Measurements from ENCODE around the gene MORF4L1. TPM values are rescaled to one million over a fixed set of nuclear protein-coding genes. Genes with fewer than 3 reads are reported as not detected.

The MORF4L1 gene
- total RNA-seq (2014; rRNA removed; shearing (Covaris generic)) (302 and 388 TPM in 2 replicates), polyA plus RNA-seq (2016; fragmentation: Nextera tagmentation; extraction: Ambion mirVana) (357 and 358 TPM in 2 replicates)

GRCh38 chr15:78872155-78872971, at the start of gene MORF4L1:
Gene MORF4L1, plus strand, starts transcription at chr15:78872890. Its CDS starts 128 bp downstream, at chr15:78873018.
- H3K36me3 ChIP-seq (ENCODE audit: low read depth): no peaks in the 10 kb centered on the region
- H3K79me2 ChIP-seq (ENCODE audit: insufficient read depth): peaks cover 42% of the 10 kb centered on the region
- peak within 1 kb of the TSS; percentile 92 for H3K4me2 ChIP-seq (ENCODE audit: unreplicated experiment)
- TF ChIP-seq EZH2 (IDR thresholded peaks at IDR 0.05; ENCODE audit: insufficient read depth, poor library complexity, severe bottlenecking): no peak
- TF ChIP-seq EZH2phosphoT487 (IDR thresholded peaks at IDR 0.05; ENCODE audit: insufficient read depth, low read depth): no peak
- H3F3A ChIP-seq (ENCODE audit: insufficient read depth): peaks cover 30% of the 10 kb centered on the region
- H2AFZ ChIP-seq: peak within 1 kb of the TSS; percentile 97
- DNase-seq: peak; percentile 98
- H3K9me2 ChIP-seq (ENCODE audit: insufficient read depth): no peaks in the 10 kb centered on the region
- H3K4me1 ChIP-seq (ENCODE audit: insufficient read depth): peaks cover 28% of the 10 kb centered on the region
- H3K9ac ChIP-seq: peak within 1 kb of the TSS; percentile 99
- no peaks in the 10 kb centered on the region for H3K9me3 ChIP-seq (ENCODE audit: low read depth)
- in situ Hi-C loops (cut with MboI): no loop called here
- H3K27ac ChIP-seq: peak within 1 kb of the TSS; percentile 99
- peaks cover 15% of the 10 kb centered on the region for H4K20me1 ChIP-seq (ENCODE audit: insufficient read depth)
- peak within 1 kb of the TSS; percentile 99 for H3K4me3 ChIP-seq
- no peaks in the 10 kb centered on the region for H3K27me3 ChIP-seq (replicated peaks; ENCODE audit: insufficient read depth)
- 3 to 4% methylated on average over 28 to 34 of the region's 52 CpGs for WGBS, 2 experiments (ENCODE audit: low coverage in 1 of 2, low lambda C conversion rate in 2 of 2, missing lambda C conversion rate in 2 of 2)

GRCh38 chr15:78828920-78829319, 43.8 kb upstream of the MORF4L1 start:
- Histone ChIP-seq H3K27ac (no peak overlapping the region), H3K9me3 (ENCODE audit: low read depth) (no peaks in the 10 kb centered on the region), H2AFZ (no peak overlapping the region), H3K36me3 (ENCODE audit: low read depth) (no peaks in the 10 kb centered on the region), H3F3A (ENCODE audit: insufficient read depth) (no peaks in the 10 kb centered on the region), H3K79me2 (ENCODE audit: insufficient read depth) (no peaks in the 10 kb centered on the region), H3K4me2 (ENCODE audit: unreplicated experiment) (no peak overlapping the region), H3K4me3 (no peak overlapping the region), H3K27me3 (replicated peaks; ENCODE audit: insufficient read depth) (peaks cover 16% of the 10 kb centered on the region; the same call in 1 of the 2 replicates), H3K4me1 (ENCODE audit: insufficient read depth) (no peaks in the 10 kb centered on the region), H3K9ac (no peak overlapping the region), H4K20me1 (ENCODE audit: insufficient read depth) (no peaks in the 10 kb centered on the region), H3K9me2 (ENCODE audit: insufficient read depth) (no peaks in the 10 kb centered on the region)
- 80 to 91% methylated on average over 2 of the region's 2 CpGs for WGBS, 2 experiments (ENCODE audit: low coverage in 1 of 2, low lambda C conversion rate in 2 of 2, missing lambda C conversion rate in 2 of 2)
- in situ Hi-C loops (cut with MboI): no loop called here
- TF ChIP-seq EZH2phosphoT487 (IDR thresholded peaks at IDR 0.05; ENCODE audit: insufficient read depth, low read depth) (no peak), EZH2 (IDR thresholded peaks at IDR 0.05; ENCODE audit: insufficient read depth, poor library complexity, severe bottlenecking) (no peak)
- DNase-seq: no peak

- Histone ChIP-seq H4K20me1 (ENCODE audit: insufficient read depth) (no peaks in the 10 kb centered on the region), H2AFZ (peak overlapping the region; percentile 58), H3K4me3 (no peak overlapping the region), H3K4me2 (ENCODE audit: unreplicated experiment) (no peak overlapping the region), H3K9me3 (ENCODE audit: low read depth) (no peaks in the 10 kb centered on the region), H3F3A (ENCODE audit: insufficient read depth) (no peaks in the 10 kb centered on the region), H3K9me2 (ENCODE audit: insufficient read depth) (no peaks in the 10 kb centered on the region), H3K27ac (no peak overlapping the region), H3K27me3 (replicated peaks; ENCODE audit: insufficient read depth) (peaks cover 21% of the 10 kb centered on the region; the same call in 1 of the 2 replicates), H3K36me3 (ENCODE audit: low read depth) (no peaks in the 10 kb centered on the region), H3K4me1 (ENCODE audit: insufficient read depth) (no peaks in the 10 kb centered on the region), H3K9ac (no peak overlapping the region), H3K79me2 (ENCODE audit: insufficient read depth) (no peaks in the 10 kb centered on the region)
- WGBS, 2 experiments (ENCODE audit: low coverage in 1 of 2, low lambda C conversion rate in 2 of 2, missing lambda C conversion rate in 2 of 2): 31 to 32% methylated on average over 49 to 51 of the region's 52 CpGs
- DNase-seq: peak; percentile 20
- TF ChIP-seq EZH2phosphoT487 (IDR thresholded peaks at IDR 0.05; ENCODE audit: insufficient read depth, low read depth) (no peak), EZH2 (IDR thresholded peaks at IDR 0.05; ENCODE audit: insufficient read depth, poor library complexity, severe bottlenecking) (no peak)
- in situ Hi-C loops (cut with MboI): no loop called here
These were observed 42.0 kb upstream of the MORF4L1 start for GRCh38 chr15:78830514-78831228.

Measured in GM23248 (cell line).